Caco-2 (cell line): Measurements from ENCODE around the gene GFRA4. TPM values are rescaled to one million over a fixed set of nuclear protein-coding genes. Genes with fewer than 3 reads are reported as not detected.

Experiments used
- BruUV-seq: library from RNA; stranded (reverse); fragments of 400-500 nt; replicated peaks from 2 replicates; lab custom pipeline; 2021; lab: Mats Ljungman, UMichigan
- CTCF ChIA-PET: fragments of 300-600 bp; sonication (Branson Sonifier 250); formaldehyde crosslinking; loops from one replicate; lab custom pipeline; 2022; ENCODE audit warnings: antibody characterized with exemption; lab: Charles Lee
- POLR2A ChIA-PET: fragments of 300-600 bp; sonication (Branson Sonifier 250); formaldehyde crosslinking; loops from one replicate; lab custom pipeline; 2022; ENCODE audit warnings: antibody characterized with exemption; lab: Charles Lee
- DNase-seq, 2 experiments: peaks; one replicate each; pipeline versions ENCODE4 v3.0.0 to v3.0.0-alpha.2; 2020 to 2022
- H3K27me3 ChIP-seq: replicated peaks from 2 replicates; pipeline ENCODE4 v1.6.0; 2011; ENCODE audit warnings: low read length; ENCODE audit not compliant: control insufficient read depth, insufficient read depth
- H3K36me3 ChIP-seq: 2 replicates; pipeline ENCODE4 v1.5.1; 2011; ENCODE audit warnings: low read length; ENCODE audit not compliant: control insufficient read depth, insufficient read depth
- H3K4me1 ChIP-seq: fragments of 250-450 bp; sonication (Bioruptor Pico); 2 replicates; pipeline ENCODE4 v1.5.1; 2020; ENCODE audit warnings: mild to moderate bottlenecking
- H3K4me3 ChIP-seq: 2 replicates; pipeline ENCODE4 v1.5.1; 2011; ENCODE audit warnings: low read depth, mild to moderate bottlenecking, control low read depth, low read length
- H3K9me3 ChIP-seq: fragments of 250-450 bp; sonication (Bioruptor Pico); 2 replicates; pipeline ENCODE4 v1.5.1; 2020; ENCODE audit warnings: mild to moderate bottlenecking, moderate library complexity
- H3K27ac Mint-ChIP-seq: one replicate; pipeline ENCODE4 v1.8.0; 2022; ENCODE audit warnings: mixed read lengths; ENCODE audit not compliant: unreplicated experiment
- H3K27me3 Mint-ChIP-seq: one replicate; pipeline ENCODE4 v1.8.0; 2022; ENCODE audit warnings: mixed read lengths; ENCODE audit not compliant: insufficient read depth, unreplicated experiment
- H3K36me3 Mint-ChIP-seq: one replicate; pipeline ENCODE4 v1.8.0; 2022; ENCODE audit warnings: mild to moderate bottlenecking, mixed read lengths; ENCODE audit not compliant: insufficient read depth, unreplicated experiment
- H3K4me1 Mint-ChIP-seq: one replicate; pipeline ENCODE4 v1.8.0; 2022; ENCODE audit warnings: low read depth, mixed read lengths; ENCODE audit not compliant: unreplicated experiment
- H3K4me3 Mint-ChIP-seq: one replicate; pipeline ENCODE4 v1.8.0; 2022; ENCODE audit warnings: mild to moderate bottlenecking, moderate library complexity, mixed read lengths; ENCODE audit not compliant: unreplicated experiment
- H3K9me3 Mint-ChIP-seq: one replicate; pipeline ENCODE4 v1.8.0; 2022; ENCODE audit warnings: mixed read lengths; ENCODE audit not compliant: unreplicated experiment
- intact Hi-C: fragments of 100-400 bp; cut with micrococcal nuclease; formaldehyde crosslinking; loops from one replicate; pipeline ENCODE4 v1.10.0; 2022; ENCODE audit not compliant: unreplicated experiment
- total RNA-seq: library from RNA; stranded (reverse); gene quantifications from 2 replicates; pipeline ENCODE4 v1.2.3, GENCODE V29; 2022
- TF ChIP-seq, protein P1 (sequence below), 2 experiments: fragments of 200-600 bp in 1 of 2; IDR thresholded peaks; 1 replicate in 1 of 2; 2 replicates in 1 of 2; pipeline versions ENCODE4 v1.5.1 to v1.8.0; 2011 to 2022; ENCODE audit warnings: antibody characterized with exemption in 1 of 2, control low read depth in 1 of 2, inconsistent platforms in 1 of 2, low read depth in 1 of 2, low read length in 1 of 2, mild to moderate bottlenecking in 1 of 2, moderate library complexity in 1 of 2; ENCODE audit not compliant: insufficient read depth in 1 of 2, severe bottlenecking in 1 of 2, unreplicated experiment in 1 of 2

The GFRA4 gene
- total RNA-seq, 1 experiment from 2014 or later: not detected

DNA sequence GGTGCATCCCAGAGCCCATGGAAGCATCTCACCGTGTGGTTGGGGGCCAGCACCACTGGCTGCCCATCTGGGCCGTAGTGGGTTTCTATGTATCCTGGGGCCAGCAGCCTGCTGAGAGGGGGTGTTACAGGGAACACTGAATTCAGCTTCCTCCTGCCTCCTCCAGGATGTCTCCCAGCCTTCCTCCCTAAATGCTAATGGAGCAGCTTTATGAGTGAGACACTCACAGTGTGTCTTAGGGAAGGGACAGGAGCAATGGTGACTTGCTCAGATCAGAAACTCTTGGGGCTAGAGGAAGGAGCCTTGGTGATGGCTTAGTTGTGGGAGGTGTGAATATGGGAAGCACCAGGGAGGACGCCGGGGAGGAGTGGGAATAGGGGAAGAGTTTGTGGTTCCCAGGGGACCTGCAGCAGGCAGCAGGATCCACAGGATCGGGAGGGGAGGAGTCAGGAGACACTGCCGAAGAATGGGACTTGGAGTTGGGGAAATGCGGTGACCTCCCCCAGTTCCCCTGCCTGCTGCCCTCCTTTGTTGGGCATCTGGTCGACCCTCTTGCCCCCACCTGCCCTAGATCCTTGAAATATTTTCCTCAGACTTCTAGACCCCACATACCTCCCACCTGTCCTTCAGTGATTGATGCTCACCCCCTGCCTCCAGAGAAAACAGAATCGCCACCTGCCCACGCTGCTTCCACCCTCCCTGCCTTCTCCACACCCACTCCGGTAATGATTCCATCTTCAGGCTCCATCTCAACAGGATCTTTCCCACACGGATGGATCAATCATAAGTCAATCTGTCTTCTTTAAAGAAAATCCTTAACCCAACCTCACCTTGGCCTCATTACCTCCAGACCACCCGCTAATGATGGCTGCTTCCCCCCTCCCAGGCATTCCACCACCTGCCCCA, 12.0 kb upstream of the GFRA4 start:
- Mint-ChIP-seq H3K4me1 (no peaks in the 10 kb centered on the region), H3K27me3 (peaks cover 20% of the 10 kb centered on the region), H3K9me3 (no peaks in the 10 kb centered on the region), H3K27ac (no peak overlapping the region), H3K4me3 (no peak overlapping the region), H3K36me3 (no peaks in the 10 kb centered on the region)
- H3K36me3 ChIP-seq: no peaks in the 10 kb centered on the region
- H3K27me3 ChIP-seq: peaks cover 3% of the 10 kb centered on the region; the same call in 1 of the 2 replicates
- H3K4me3 ChIP-seq: no peak overlapping the region
- BruUV-seq: no TSS peak
- no peaks in the 10 kb centered on the region for H3K4me1 ChIP-seq
- ChIA-PET CTCF (interaction anchor here (1.0 to 2.5 kb wide), 5 partner anchors 35 to 106 kb away, joined by 3 to 61 read pairs (median 8); partner anchors contain the start of gene SPEF1), POLR2A (no interaction called here)
- TF ChIP-seq, protein P1, sequence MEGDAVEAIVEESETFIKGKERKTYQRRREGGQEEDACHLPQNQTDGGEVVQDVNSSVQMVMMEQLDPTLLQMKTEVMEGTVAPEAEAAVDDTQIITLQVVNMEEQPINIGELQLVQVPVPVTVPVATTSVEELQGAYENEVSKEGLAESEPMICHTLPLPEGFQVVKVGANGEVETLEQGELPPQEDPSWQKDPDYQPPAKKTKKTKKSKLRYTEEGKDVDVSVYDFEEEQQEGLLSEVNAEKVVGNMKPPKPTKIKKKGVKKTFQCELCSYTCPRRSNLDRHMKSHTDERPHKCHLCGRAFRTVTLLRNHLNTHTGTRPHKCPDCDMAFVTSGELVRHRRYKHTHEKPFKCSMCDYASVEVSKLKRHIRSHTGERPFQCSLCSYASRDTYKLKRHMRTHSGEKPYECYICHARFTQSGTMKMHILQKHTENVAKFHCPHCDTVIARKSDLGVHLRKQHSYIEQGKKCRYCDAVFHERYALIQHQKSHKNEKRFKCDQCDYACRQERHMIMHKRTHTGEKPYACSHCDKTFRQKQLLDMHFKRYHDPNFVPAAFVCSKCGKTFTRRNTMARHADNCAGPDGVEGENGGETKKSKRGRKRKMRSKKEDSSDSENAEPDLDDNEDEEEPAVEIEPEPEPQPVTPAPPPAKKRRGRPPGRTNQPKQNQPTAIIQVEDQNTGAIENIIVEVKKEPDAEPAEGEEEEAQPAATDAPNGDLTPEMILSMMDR (IDR thresholded peaks at IDR 0.05; ENCODE audit: insufficient read depth in 1 of 2, low read depth in 1 of 2, low read length in 1 of 2, severe bottlenecking in 1 of 2, unreplicated experiment in 1 of 2): no peak
- intact Hi-C loops: no loop called here
- DNase-seq: no peak
- no peaks in the 10 kb centered on the region for H3K9me3 ChIP-seq

DNA sequence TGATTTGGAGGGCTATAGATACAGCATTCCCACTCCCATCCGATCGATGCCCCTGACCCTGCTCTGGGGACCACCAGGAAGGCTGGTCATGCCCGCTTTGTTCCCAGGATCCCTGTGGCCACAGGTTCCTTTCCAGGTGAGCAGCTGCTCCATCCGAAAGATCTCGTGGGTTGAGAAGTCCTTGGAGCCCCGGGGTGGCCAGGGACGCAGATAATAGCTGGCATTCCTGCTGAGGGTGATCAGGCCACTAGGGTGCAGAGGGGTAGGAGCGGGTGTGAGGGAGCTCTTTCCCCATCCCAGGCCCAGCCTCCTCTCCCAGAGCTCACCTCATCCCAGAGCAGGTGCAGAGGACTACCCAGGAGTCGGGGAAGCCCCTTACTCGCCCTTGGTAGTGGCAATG, 11.2 kb upstream of the GFRA4 start:
- Histone ChIP-seq H3K4me3 (no peak overlapping the region), H3K36me3 (no peaks in the 10 kb centered on the region), H3K4me1 (no peaks in the 10 kb centered on the region), H3K27me3 (peaks cover 3% of the 10 kb centered on the region; the same call in 1 of the 2 replicates), H3K9me3 (no peaks in the 10 kb centered on the region)
- Mint-ChIP-seq H3K9me3 (no peaks in the 10 kb centered on the region), H3K4me3 (no peak overlapping the region), H3K36me3 (no peaks in the 10 kb centered on the region), H3K27me3 (peaks cover 20% of the 10 kb centered on the region), H3K27ac (no peak overlapping the region), H3K4me1 (no peaks in the 10 kb centered on the region)
- POLR2A ChIA-PET: no interaction called here
- CTCF ChIA-PET: interaction anchor here (0.7 to 2.1 kb wide), 5 partner anchors 36 to 107 kb away, joined by 3 to 15 read pairs (median 5); partner anchors contain the start of genes ADISSP and SPEF1
- intact Hi-C loops: no loop called here
- no TSS peak for BruUV-seq
- TF ChIP-seq, protein P1 (IDR thresholded peaks at IDR 0.05; ENCODE audit: insufficient read depth in 1 of 2, low read depth in 1 of 2, low read length in 1 of 2, severe bottlenecking in 1 of 2, unreplicated experiment in 1 of 2): no peak
- DNase-seq: no peak

DNA sequence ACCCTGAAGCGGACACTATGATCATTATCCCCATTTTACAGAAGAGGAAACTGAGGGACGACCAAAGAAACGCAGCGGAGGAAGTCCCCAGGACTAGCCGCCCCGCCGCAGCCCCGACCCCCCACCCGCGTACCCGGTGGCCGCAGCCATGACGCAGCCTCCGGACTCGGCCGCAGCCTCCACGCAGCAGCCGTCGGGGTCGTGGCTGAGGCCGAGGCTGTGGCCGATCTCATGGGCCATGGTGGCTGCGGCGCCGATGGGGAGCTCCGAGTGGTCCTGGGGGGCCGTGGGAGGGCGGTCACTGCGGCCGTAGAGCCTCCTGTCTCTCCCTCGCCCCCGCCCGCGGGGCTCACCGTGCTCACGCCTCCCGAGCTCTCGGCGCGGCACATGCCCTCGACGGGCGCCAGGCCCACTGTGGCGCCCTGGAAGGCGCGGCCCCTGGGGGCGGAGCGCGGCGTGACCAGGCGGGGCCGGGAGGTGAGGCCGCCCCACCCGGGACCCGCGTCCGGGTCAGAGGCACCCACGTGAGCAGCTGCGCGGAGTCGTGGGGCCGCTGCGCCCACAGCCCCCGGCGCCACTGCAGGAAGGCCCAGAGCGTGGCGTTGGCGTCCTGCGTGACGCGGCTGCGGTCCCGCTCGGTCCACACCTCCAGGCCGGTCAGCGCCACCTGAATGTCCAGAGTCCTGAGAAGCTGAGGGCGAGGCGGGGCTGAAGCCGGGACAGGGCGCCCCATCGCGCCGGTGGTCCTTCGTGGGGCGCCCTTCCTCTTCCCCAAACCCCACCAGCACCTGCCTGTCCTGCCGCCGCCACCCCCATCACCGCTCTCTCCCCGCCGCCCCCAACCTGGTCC, 10.2 kb upstream of the GFRA4 start:
- Mint-ChIP-seq H3K27me3 (peaks cover 20% of the 10 kb centered on the region), H3K9me3 (no peaks in the 10 kb centered on the region), H3K36me3 (no peaks in the 10 kb centered on the region), H3K4me3 (no peak overlapping the region), H3K4me1 (no peaks in the 10 kb centered on the region), H3K27ac (no peak overlapping the region)
- intact Hi-C loops: no loop called here
- no TSS peak for BruUV-seq
- POLR2A ChIA-PET: no interaction called here
- Histone ChIP-seq H3K27me3 (peaks cover 3% of the 10 kb centered on the region; the same call in 1 of the 2 replicates), H3K36me3 (no peaks in the 10 kb centered on the region), H3K4me3 (no peak overlapping the region), H3K9me3 (no peaks in the 10 kb centered on the region), H3K4me1 (no peaks in the 10 kb centered on the region)
- no peak for DNase-seq
- CTCF ChIA-PET: interaction anchor here (1.4 to 2.1 kb wide), 3 partner anchors 37 to 95 kb away, joined by 5 to 15 read pairs (median 8); no protein-coding TSS in a partner anchor
- TF ChIP-seq, protein P1 (IDR thresholded peaks at IDR 0.05; ENCODE audit: insufficient read depth in 1 of 2, low read depth in 1 of 2, low read length in 1 of 2, severe bottlenecking in 1 of 2, unreplicated experiment in 1 of 2): no peak
